ENCODE results near the gene ITGB2.

Gene ITGB2

DNA sequence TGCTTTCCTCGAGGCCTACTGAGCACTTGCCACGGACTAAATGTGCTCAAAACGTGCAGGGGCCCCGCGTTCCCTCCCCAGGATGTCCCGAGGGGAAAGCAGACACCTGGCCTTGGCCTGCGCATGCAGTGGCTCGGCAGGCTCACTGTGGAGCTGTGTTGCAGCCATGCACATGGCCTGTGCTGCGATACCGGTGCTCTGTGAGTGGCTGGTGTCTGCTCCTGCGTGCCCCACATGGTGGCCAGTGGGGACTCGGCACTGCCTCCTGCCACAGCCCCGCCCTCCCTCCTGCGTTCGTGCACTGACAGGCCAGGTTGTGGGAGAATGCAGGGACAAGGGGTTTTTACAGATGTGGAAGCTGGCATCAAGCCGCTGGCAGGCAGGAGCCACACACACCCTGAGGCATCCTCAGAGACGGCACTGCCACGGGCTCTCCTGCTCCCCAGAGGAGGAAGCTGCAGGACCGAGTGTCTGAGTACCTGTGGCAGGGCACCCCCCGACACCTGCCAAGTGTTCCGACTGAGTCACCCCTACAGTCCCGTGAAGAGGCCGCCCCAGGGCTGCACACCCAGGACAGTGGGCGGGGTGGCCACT is 30.3 kb downstream of the ITGB2 start:
- Histone ChIP-seq H3K9me3 (ENCODE audit: control insufficient read depth, low read length) (no peaks in the 10 kb centered on the region), H3K9ac (no peak overlapping the region), H3K27me3 (ENCODE audit: control insufficient read depth, insufficient read depth, low read length) (no peaks in the 10 kb centered on the region), H3K4me1 (no peaks in the 10 kb centered on the region), H3K4me3 (ENCODE audit: low read depth, low read length) (no peak overlapping the region), H3K27ac (no peak overlapping the region), H3K4me2 (ENCODE audit: low read length) (no peak overlapping the region), H3K36me3 (ENCODE audit: control insufficient read depth, insufficient read depth, low read length) (no peaks in the 10 kb centered on the region), H3K79me2 (no peaks in the 10 kb centered on the region), H2AFZ (no peak overlapping the region)
- TF ChIP-seq CTCF (IDR thresholded peaks at IDR 0.05), result no peak

- H3K27ac ChIP-seq, result no peak overlapping the region
- H3K4me1 ChIP-seq, result no peaks in the 10 kb centered on the region
- H3K4me2 ChIP-seq (ENCODE audit: low read length), result no peak overlapping the region
- no peak overlapping the region for H2AFZ ChIP-seq
- H3K27me3 ChIP-seq (ENCODE audit: control insufficient read depth, insufficient read depth, low read length), result no peaks in the 10 kb centered on the region
- no peak overlapping the region for H3K4me3 ChIP-seq (ENCODE audit: low read depth, low read length)
- no peaks in the 10 kb centered on the region for H3K36me3 ChIP-seq (ENCODE audit: control insufficient read depth, insufficient read depth, low read length)
- TF ChIP-seq CTCF (IDR thresholded peaks at IDR 0.05), result no peak
- H3K79me2 ChIP-seq, result no peaks in the 10 kb centered on the region
- H3K9ac ChIP-seq, result no peak overlapping the region
- H3K9me3 ChIP-seq (ENCODE audit: control insufficient read depth, low read length), result no peaks in the 10 kb centered on the region
Measured at GRCh38 chr21:44889625-44890337, 30.9 kb downstream of the ITGB2 start.

DNA sequence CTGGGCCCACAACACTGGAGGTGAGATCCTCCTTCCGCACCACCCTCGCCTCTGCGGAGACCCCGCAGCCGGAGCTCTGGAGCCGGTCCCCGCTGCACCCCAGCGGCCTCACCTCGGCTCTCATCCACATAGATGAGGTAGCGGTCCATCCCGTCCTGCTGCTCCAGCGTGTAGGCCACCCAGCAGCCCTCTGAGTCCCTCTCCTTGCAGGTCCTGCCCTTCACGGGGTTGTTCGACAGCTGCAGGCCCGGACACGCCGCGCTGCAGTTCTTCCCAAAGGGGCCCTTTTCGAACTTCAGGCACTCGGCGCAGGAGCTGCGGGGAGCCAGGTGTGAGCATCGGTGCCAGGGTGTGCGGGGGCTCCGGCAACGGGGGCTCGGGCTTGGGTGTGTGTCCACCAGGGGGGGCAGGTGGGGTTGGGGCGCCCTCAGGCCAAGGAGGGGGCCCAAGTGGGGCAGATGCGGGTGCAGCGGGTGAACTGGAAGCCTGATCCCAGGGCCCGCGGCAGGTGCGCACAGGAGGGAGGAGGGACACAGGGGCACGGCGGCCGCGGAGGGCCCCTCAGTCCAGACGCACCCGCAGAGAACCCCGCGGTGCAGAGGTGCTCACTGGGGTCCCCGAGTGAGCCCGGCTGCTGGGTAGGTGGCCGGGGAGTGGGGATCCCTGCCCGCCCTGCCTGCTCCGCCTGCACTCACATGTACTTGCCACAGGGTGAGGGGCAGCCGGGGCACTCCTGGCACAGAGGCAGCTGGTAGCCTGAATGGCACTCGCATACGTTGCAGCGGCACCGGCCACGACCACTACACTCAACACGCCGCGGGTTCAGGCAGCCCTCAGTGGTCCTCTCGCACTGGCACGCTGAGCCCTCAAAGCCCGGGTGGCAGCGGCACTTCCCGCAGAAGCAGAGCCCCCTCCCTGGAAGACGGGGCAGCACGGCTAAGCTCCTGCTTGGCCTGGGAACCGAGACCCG is 31.8 kb downstream of the ITGB2 start:
- Histone ChIP-seq H3K27ac (no peak overlapping the region), H3K36me3 (ENCODE audit: control insufficient read depth, insufficient read depth, low read length) (no peaks in the 10 kb centered on the region), H3K4me3 (ENCODE audit: low read depth, low read length) (no peak overlapping the region), H3K9me3 (ENCODE audit: control insufficient read depth, low read length) (no peaks in the 10 kb centered on the region), H3K4me2 (ENCODE audit: low read length) (no peak overlapping the region), H3K27me3 (ENCODE audit: control insufficient read depth, insufficient read depth, low read length) (no peaks in the 10 kb centered on the region), H3K4me1 (no peaks in the 10 kb centered on the region), H3K79me2 (no peaks in the 10 kb centered on the region), H2AFZ (no peak overlapping the region), H3K9ac (no peak overlapping the region)
- TF ChIP-seq CTCF (IDR thresholded peaks at IDR 0.05), result no peak

GRCh38 chr21:44887807-44888580 is 32.7 kb downstream of the ITGB2 start:
- Histone ChIP-seq H2AFZ (no peak overlapping the region), H3K27ac (no peak overlapping the region), H3K36me3 (ENCODE audit: control insufficient read depth, insufficient read depth, low read length) (no peaks in the 10 kb centered on the region), H3K9me3 (ENCODE audit: control insufficient read depth, low read length) (no peaks in the 10 kb centered on the region), H3K4me1 (no peaks in the 10 kb centered on the region), H3K9ac (no peak overlapping the region), H3K79me2 (no peaks in the 10 kb centered on the region), H3K27me3 (ENCODE audit: control insufficient read depth, insufficient read depth, low read length) (no peaks in the 10 kb centered on the region), H3K4me2 (ENCODE audit: low read length) (no peak overlapping the region), H3K4me3 (ENCODE audit: low read depth, low read length) (no peak overlapping the region)
- no peak for TF ChIP-seq CTCF (IDR thresholded peaks at IDR 0.05)
